IPS-11a (cell line): ENCODE data around the gene MAB21L4.

Experiments used
- H3K4me3 ChIP-seq: one replicate; pipeline ENCODE4 v1.5.1; 2013; ENCODE audit warnings: low read depth, low read length, control low read depth

MAB21L4 gene

GRCh38 chr2:240884745-240885144, 11.2 kb downstream of the MAB21L4 start:
- H3K4me3 ChIP-seq: no peak overlapping the region

- no peak overlapping the region for H3K4me3 ChIP-seq
Measured at GRCh38 chr2:240884221-240884620, 11.7 kb downstream of the MAB21L4 start.

- no peak overlapping the region for H3K4me3 ChIP-seq
Measured at GRCh38 chr2:240881913-240882312, 14.0 kb downstream of the MAB21L4 start.

- no peak overlapping the region for H3K4me3 ChIP-seq
Measured at GRCh38 chr2:240879105-240879504, 16.9 kb downstream of the MAB21L4 start.

GRCh38 chr2:240878341-240878936, 17.5 kb downstream of the MAB21L4 start:
- no peak overlapping the region for H3K4me3 ChIP-seq

GRCh38 chr2:240877460-240878340, 18.3 kb downstream of the MAB21L4 start:
- H3K4me3 ChIP-seq: no peak overlapping the region

- no peak overlapping the region for H3K4me3 ChIP-seq
Measured at GRCh38 chr2:240876475-240877251, 19.3 kb downstream of the MAB21L4 start.

- H3K4me3 ChIP-seq: no peak overlapping the region
Measured at GRCh38 chr2:240876035-240876474, 19.9 kb downstream of the MAB21L4 start.

- no peak overlapping the region for H3K4me3 ChIP-seq
Measured at GRCh38 chr2:240875228-240876034, 20.5 kb downstream of the MAB21L4 start.

GRCh38 chr2:240874715-240875227, 21.2 kb downstream of the MAB21L4 start:
- no peak overlapping the region for H3K4me3 ChIP-seq

GRCh38 chr2:240873805-240874714, 21.9 kb downstream of the MAB21L4 start:
- no peak overlapping the region for H3K4me3 ChIP-seq

GRCh38 chr2:240873098-240873788, 22.7 kb downstream of the MAB21L4 start:
- no peak overlapping the region for H3K4me3 ChIP-seq

GRCh38 chr2:240872317-240873097, 23.4 kb downstream of the MAB21L4 start:
- no peak overlapping the region for H3K4me3 ChIP-seq

GRCh38 chr2:240871071-240871958, 24.6 kb downstream of the MAB21L4 start:
- no peak overlapping the region for H3K4me3 ChIP-seq

GRCh38 chr2:240869956-240870875, 25.7 kb downstream of the MAB21L4 start:
- H3K4me3 ChIP-seq: no peak overlapping the region
